H9 (cell line): ENCODE data around the gene ARFGEF3. TPM values are rescaled to one million over a fixed set of nuclear protein-coding genes. Genes with fewer than 3 reads are reported as not detected.

Experiments used
- DNase-seq: peaks from one replicate; pipeline ENCODE4 v3.0.0-alpha.2; 2017
- H2AFZ ChIP-seq: one replicate; pipeline ENCODE4 v1.6.1; 2013; ENCODE audit warnings: mild to moderate bottlenecking, low read length, control low read depth, moderate library complexity
- H2AK5ac ChIP-seq: 2 replicates; pipeline ENCODE4 v1.6.1; 2013; ENCODE audit warnings: low read length, control low read depth, mixed read lengths; ENCODE audit not compliant: insufficient read length
- H2BK120ac ChIP-seq: one replicate; pipeline ENCODE4 v1.6.1; 2013; ENCODE audit warnings: low read depth, mild to moderate bottlenecking, low read length, control low read depth, inconsistent platforms; ENCODE audit not compliant: poor library complexity, severe bottlenecking
- H2BK12ac ChIP-seq: 2 replicates; pipeline ENCODE4 v1.6.1; 2013; ENCODE audit warnings: low read length, control low read depth, mixed read lengths, low read depth; ENCODE audit not compliant: insufficient read length
- H2BK15ac ChIP-seq: 2 replicates; pipeline ENCODE4 v1.6.1; 2013; ENCODE audit warnings: low read depth, low read length, control low read depth
- H2BK20ac ChIP-seq: one replicate; pipeline ENCODE4 v1.6.1; 2013; ENCODE audit warnings: low read depth, mild to moderate bottlenecking, low read length, control low read depth, inconsistent platforms; ENCODE audit not compliant: poor library complexity, severe bottlenecking
- H2BK5ac ChIP-seq: 2 replicates; pipeline ENCODE4 v1.6.1; 2013; ENCODE audit warnings: low read length, control low read depth, mixed read lengths; ENCODE audit not compliant: insufficient read length
- H3K14ac ChIP-seq: 2 replicates; pipeline ENCODE4 v1.6.1; 2013; ENCODE audit warnings: low read length, control low read depth; ENCODE audit not compliant: insufficient read depth
- H3K18ac ChIP-seq: 2 replicates; pipeline ENCODE4 v1.6.1; 2013; ENCODE audit warnings: low read depth, mild to moderate bottlenecking, mixed read lengths, low read length, control low read depth; ENCODE audit not compliant: insufficient read length
- H3K23ac ChIP-seq: 2 replicates; pipeline ENCODE4 v1.6.1; 2013; ENCODE audit warnings: low read length, control low read depth, mixed read lengths, low read depth; ENCODE audit not compliant: insufficient read length
- H3K23me2 ChIP-seq: 2 replicates; pipeline ENCODE4 v1.6.1; 2013; ENCODE audit warnings: low read depth, mild to moderate bottlenecking, mixed read lengths, low read length, control low read depth; ENCODE audit not compliant: insufficient read length, poor library complexity, severe bottlenecking
- H3K27ac ChIP-seq: 2 replicates; pipeline ENCODE4 v1.5.1; 2013; ENCODE audit warnings: low read length, control low read depth, mixed read lengths, low read depth; ENCODE audit not compliant: insufficient read length
- H3K27me3 ChIP-seq: 2 replicates; pipeline ENCODE4 v1.6.1; 2013; ENCODE audit warnings: low read length, control low read depth, inconsistent platforms; ENCODE audit not compliant: insufficient read depth
- H3K4ac ChIP-seq: 2 replicates; pipeline ENCODE4 v1.6.1; 2013; ENCODE audit warnings: low read depth, mild to moderate bottlenecking, control low read depth, inconsistent platforms, low read length, moderate library complexity
- H3K4me1 ChIP-seq: 2 replicates; pipeline ENCODE4 v1.6.1; 2013; ENCODE audit warnings: low read length, control low read depth, inconsistent platforms; ENCODE audit not compliant: insufficient read depth
- H3K4me2 ChIP-seq: 2 replicates; pipeline ENCODE4 v1.6.1; 2013; ENCODE audit warnings: low read length, control low read depth, mixed read lengths; ENCODE audit not compliant: insufficient read length, insufficient read depth
- H3K56ac ChIP-seq: 2 replicates; pipeline ENCODE4 v1.6.1; 2013; ENCODE audit warnings: low read depth, mild to moderate bottlenecking, mixed read lengths, low read length, control low read depth; ENCODE audit not compliant: insufficient read length
- H3K79me1 ChIP-seq: 2 replicates; pipeline ENCODE4 v1.6.1; 2013; ENCODE audit warnings: low read depth, mild to moderate bottlenecking, moderate library complexity, low read length, control low read depth, inconsistent platforms; ENCODE audit not compliant: insufficient read depth, poor library complexity, severe bottlenecking
- H3K79me2 ChIP-seq: 2 replicates; pipeline ENCODE4 v1.6.1; 2013; ENCODE audit warnings: low read length, control low read depth, inconsistent platforms; ENCODE audit not compliant: insufficient read depth
- H3K9ac ChIP-seq: 2 replicates; pipeline ENCODE4 v1.6.1; 2013; ENCODE audit warnings: low read length, control low read depth, mixed read lengths; ENCODE audit not compliant: insufficient read length; ENCODE audit errors: extremely low read depth
- H3K9me3 ChIP-seq: one replicate; pipeline ENCODE4 v1.6.1; 2013; ENCODE audit warnings: low read depth, low read length, inconsistent platforms; ENCODE audit not compliant: control insufficient read depth
- H3T11ph ChIP-seq: one replicate; pipeline ENCODE4 v1.6.1; 2013; ENCODE audit warnings: mild to moderate bottlenecking, low read length, control low read depth, inconsistent platforms
- H4K20me1 ChIP-seq: one replicate; pipeline ENCODE4 v1.6.1; 2013; ENCODE audit not compliant: control insufficient read depth, insufficient read length, insufficient read depth
- H4K5ac ChIP-seq: 2 replicates; pipeline ENCODE4 v1.6.1; 2013; ENCODE audit warnings: low read depth, mild to moderate bottlenecking, mixed read lengths, low read length, control low read depth; ENCODE audit not compliant: insufficient read length
- H4K8ac ChIP-seq: replicated peaks from 2 replicates; pipeline ENCODE4 v1.6.1; 2013; ENCODE audit warnings: low read length, control low read depth, mixed read lengths, low read depth; ENCODE audit not compliant: insufficient read length
- H4K91ac ChIP-seq: 2 replicates; pipeline ENCODE4 v1.6.1; 2013; ENCODE audit warnings: low read depth, mild to moderate bottlenecking, moderate library complexity, mixed read lengths, low read length, control low read depth; ENCODE audit not compliant: insufficient read length
- H3K27ac Mint-ChIP-seq, 3 experiments: 2 replicates in 2 of 3; 3 replicates in 1 of 3; pipeline ENCODE4 v1.8.0; 2020 to 2021; ENCODE audit warnings: mixed read lengths in 3 of 3, mild to moderate bottlenecking in 1 of 3, moderate library complexity in 1 of 3
- H3K27me3 Mint-ChIP-seq: 2 replicates; pipeline ENCODE4 v1.8.0; 2021; ENCODE audit warnings: low read depth, mild to moderate bottlenecking, moderate library complexity, mixed read lengths
- H3K36me3 Mint-ChIP-seq, 3 experiments: 2 replicates in 2 of 3; 3 replicates in 1 of 3; pipeline ENCODE4 v1.8.0; 2020 to 2021; ENCODE audit warnings: low read depth in 3 of 3, mixed read lengths in 3 of 3; ENCODE audit not compliant: insufficient read depth in 1 of 3
- H3K4me1 Mint-ChIP-seq, 2 experiments: 2 replicates each; pipeline ENCODE4 v1.8.0; 2020; ENCODE audit warnings: mixed read lengths in 2 of 2
- H3K4me3 Mint-ChIP-seq, 2 experiments: 2 replicates in 1 of 2; 3 replicates in 1 of 2; pipeline ENCODE4 v1.8.0; 2020 to 2021; ENCODE audit warnings: mild to moderate bottlenecking in 2 of 2, mixed read lengths in 2 of 2, moderate library complexity in 1 of 2
- H3K9me3 Mint-ChIP-seq, 2 experiments: 2 replicates in 1 of 2; 3 replicates in 1 of 2; pipeline ENCODE4 v1.8.0; 2020; ENCODE audit warnings: mild to moderate bottlenecking in 2 of 2, mixed read lengths in 2 of 2, moderate library complexity in 1 of 2
- WGBS: extraction: QIAGEN DNeasy Blood & Tissue Kit; methylation state at CpG from one replicate; pipeline ENCODE4 v1.1.7; 2013; ENCODE audit warnings: missing lambda C conversion rate, low lambda C conversion rate, mixed read lengths; ENCODE audit not compliant: insufficient read length; ENCODE audit errors: extremely low coverage; 5-methylcytosine and 5-hydroxymethylcytosine counted together
- total RNA-seq: library from RNA; stranded (reverse); gene quantifications from 2 replicates; pipeline ENCODE4 v1.2.1, GENCODE V29; 2021
- TF ChIP-seq, protein P1 (sequence below): fragments of 200-600 bp; sonication (generic); conservative IDR thresholded peaks from 3 replicates; pipeline ENCODE4 v1.8.0; 2021; ENCODE audit warnings: antibody characterized with exemption, mild to moderate bottlenecking

The ARFGEF3 gene
- total RNA-seq, 1 experiment from 2014 or later: 13.7 TPM

DNA sequence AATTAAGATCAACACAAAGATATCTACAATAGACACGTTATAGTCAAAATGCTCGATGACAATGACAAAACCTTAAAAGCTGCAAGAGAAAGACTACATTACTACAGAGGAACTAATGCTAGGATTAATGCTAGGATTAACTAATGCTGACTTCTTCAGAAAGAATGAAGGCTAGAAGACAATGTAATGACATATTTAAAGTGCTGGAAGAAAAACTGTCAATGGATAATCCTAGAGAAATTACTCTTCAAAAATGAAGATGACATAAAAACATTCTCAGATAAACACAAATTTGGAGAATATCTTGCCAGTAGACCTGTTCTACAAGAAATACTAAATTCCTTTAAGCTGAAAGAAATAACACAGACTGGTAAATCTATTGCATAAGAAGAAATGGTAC is 140.8 kb downstream of the ARFGEF3 start:
- Histone ChIP-seq H3K9me3 (no peaks in the 10 kb centered on the region), H2BK120ac (no peak overlapping the region), H4K20me1 (no peaks in the 10 kb centered on the region), H2BK20ac (no peak overlapping the region), H3K18ac (no peak overlapping the region), H4K91ac (no peak overlapping the region), H2AFZ (no peak overlapping the region), H2BK15ac (no peak overlapping the region), H4K5ac (no peak overlapping the region), H2BK12ac (no peak overlapping the region), H3K14ac (no peak overlapping the region), H2AK5ac (no peak overlapping the region), H3K27me3 (no peaks in the 10 kb centered on the region; the same call in 1 of the 2 replicates), H2BK5ac (no peak overlapping the region), H3K9ac (no peak overlapping the region), H3K4ac (no peak overlapping the region), H3K23me2 (no peaks in the 10 kb centered on the region), H3K27ac (no peak overlapping the region), H4K8ac (no peak overlapping the region), H3K79me2 (no peaks in the 10 kb centered on the region), H3K23ac (no peak overlapping the region), H3K4me2 (no peak overlapping the region), H3K4me1 (no peaks in the 10 kb centered on the region), H3T11ph (no peak overlapping the region), H3K56ac (no peak overlapping the region), H3K79me1 (no peaks in the 10 kb centered on the region)
- Mint-ChIP-seq H3K36me3 (peaks cover 4 to 48% (median 16%) of the 10 kb centered on the region in 3 experiments; a peak in 6 of 7 replicates), H3K4me1 (no peaks in the 10 kb centered on the region), H3K4me3 (no peak overlapping the region), H3K27me3 (no peaks in the 10 kb centered on the region), H3K27ac (no peak overlapping the region), H3K9me3 (no peaks in the 10 kb centered on the region)
- TF ChIP-seq, protein P1, sequence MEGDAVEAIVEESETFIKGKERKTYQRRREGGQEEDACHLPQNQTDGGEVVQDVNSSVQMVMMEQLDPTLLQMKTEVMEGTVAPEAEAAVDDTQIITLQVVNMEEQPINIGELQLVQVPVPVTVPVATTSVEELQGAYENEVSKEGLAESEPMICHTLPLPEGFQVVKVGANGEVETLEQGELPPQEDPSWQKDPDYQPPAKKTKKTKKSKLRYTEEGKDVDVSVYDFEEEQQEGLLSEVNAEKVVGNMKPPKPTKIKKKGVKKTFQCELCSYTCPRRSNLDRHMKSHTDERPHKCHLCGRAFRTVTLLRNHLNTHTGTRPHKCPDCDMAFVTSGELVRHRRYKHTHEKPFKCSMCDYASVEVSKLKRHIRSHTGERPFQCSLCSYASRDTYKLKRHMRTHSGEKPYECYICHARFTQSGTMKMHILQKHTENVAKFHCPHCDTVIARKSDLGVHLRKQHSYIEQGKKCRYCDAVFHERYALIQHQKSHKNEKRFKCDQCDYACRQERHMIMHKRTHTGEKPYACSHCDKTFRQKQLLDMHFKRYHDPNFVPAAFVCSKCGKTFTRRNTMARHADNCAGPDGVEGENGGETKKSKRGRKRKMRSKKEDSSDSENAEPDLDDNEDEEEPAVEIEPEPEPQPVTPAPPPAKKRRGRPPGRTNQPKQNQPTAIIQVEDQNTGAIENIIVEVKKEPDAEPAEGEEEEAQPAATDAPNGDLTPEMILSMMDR: no peak
- DNase-seq: no peak
- no CpG with 5 or more reads among the region's 2 CpGs for WGBS
